ENCODE data around the gene ADSS1. TPM values are rescaled to one million over a fixed set of nuclear protein-coding genes. Genes with fewer than 3 reads are reported as not detected.

Gene ADSS1
- total and polyA plus RNA-seq, 4 donors: 1.8 to 18.8 (median 12.2) TPM

GRCh38 chr14:104792101-104792884 is 68.3 kb downstream of the ADSS1 start (continued):
- TF ChIP-seq, protein P1, sequence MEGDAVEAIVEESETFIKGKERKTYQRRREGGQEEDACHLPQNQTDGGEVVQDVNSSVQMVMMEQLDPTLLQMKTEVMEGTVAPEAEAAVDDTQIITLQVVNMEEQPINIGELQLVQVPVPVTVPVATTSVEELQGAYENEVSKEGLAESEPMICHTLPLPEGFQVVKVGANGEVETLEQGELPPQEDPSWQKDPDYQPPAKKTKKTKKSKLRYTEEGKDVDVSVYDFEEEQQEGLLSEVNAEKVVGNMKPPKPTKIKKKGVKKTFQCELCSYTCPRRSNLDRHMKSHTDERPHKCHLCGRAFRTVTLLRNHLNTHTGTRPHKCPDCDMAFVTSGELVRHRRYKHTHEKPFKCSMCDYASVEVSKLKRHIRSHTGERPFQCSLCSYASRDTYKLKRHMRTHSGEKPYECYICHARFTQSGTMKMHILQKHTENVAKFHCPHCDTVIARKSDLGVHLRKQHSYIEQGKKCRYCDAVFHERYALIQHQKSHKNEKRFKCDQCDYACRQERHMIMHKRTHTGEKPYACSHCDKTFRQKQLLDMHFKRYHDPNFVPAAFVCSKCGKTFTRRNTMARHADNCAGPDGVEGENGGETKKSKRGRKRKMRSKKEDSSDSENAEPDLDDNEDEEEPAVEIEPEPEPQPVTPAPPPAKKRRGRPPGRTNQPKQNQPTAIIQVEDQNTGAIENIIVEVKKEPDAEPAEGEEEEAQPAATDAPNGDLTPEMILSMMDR (IDR thresholded peaks at IDR 0.05; ENCODE audit: low read depth, low read length, missing input control): no peak
- TF ChIP-seq RXRA (IDR thresholded peaks at IDR 0.05) (peak; percentile 93 to 96), FOXA2 (IDR thresholded peaks at IDR 0.05) (peak; percentile 41), EGR1 (IDR thresholded peaks at IDR 0.05; ENCODE audit: low read depth in 2 of 2) (peak; percentile 32 to 67), HNF4G (IDR thresholded peaks at IDR 0.05) (no peak), GABPA (IDR thresholded peaks at IDR 0.05 in 1 of 2, conservative IDR thresholded peaks at IDR 0.05 in 1 of 2) (peak in 1 of 2 donors; percentile 42), YY1 (IDR thresholded peaks at IDR 0.05) (peak; percentile 76)

DNA sequence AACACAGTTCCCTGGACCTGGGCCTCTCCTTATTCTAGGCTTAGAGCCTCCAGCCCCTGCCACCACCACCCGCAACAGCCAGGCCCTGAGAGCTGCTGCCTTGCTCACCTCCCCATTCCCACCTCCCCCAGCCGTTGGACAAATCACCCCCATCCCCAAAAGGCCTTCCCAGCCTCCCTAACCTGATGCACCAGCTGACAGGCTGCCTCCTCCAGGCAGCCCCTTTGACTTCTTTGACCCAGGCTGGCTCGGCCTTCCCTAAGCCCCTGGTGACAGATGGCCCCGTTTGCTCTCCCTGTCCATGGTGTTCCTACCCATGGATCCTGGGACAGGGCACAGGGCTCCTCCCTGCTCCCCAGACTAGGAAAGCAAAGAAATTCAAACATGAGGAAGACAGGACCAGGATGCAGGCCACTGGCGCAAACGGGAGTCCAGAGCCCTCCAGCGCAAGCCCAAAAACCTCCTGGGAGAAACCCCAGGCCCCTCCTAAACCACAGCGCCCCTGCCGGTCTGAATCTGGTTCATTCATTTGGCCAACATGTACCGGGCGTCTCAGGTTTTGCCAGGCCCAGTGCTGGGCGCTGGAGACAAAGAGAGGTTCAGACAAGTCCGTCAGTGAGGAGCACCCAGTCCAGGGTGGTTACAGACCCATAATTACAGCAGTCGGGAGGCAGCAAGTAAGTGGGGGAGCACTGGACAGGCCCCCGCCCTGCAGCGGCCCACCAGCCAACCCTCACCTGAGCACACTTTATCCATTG is 69.1 kb downstream of the ADSS1 start:
- WGBS: 74% methylated on average over 16 of the region's 16 CpGs
- H3K9ac ChIP-seq (ENCODE audit: low read depth in 1 of 2, low read length in 2 of 2): no peak overlapping the region
- DNase-seq (ENCODE audit: low spot score): no peak
- peak overlapping the region in 2 of 3 donors; percentile 51 to 89 for H3K4me3 ChIP-seq (ENCODE audit: low read depth in 1 of 3, low read length in 3 of 3)
- H3K27ac ChIP-seq (ENCODE audit: low read depth in 1 of 2, low read length in 2 of 2): peak overlapping the region; percentile 75 to 76
- H3K36me3 ChIP-seq (ENCODE audit: control insufficient read depth in 4 of 4, insufficient read depth in 3 of 4, low read depth in 1 of 4, low read length in 3 of 4): no peaks in the 10 kb centered on the region
- peaks cover 42 to 79% (median 69%) of the 10 kb centered on the region in 4 donors for H3K4me1 ChIP-seq (ENCODE audit: control insufficient read depth in 4 of 4, insufficient read depth in 4 of 4, low read length in 3 of 4)
- H3K9me3 ChIP-seq (ENCODE audit: control insufficient read depth in 4 of 4, low read length in 3 of 4): no peaks in the 10 kb centered on the region
- TF ChIP-seq REST (IDR thresholded peaks at IDR 0.05) (no peak), RXRA (IDR thresholded peaks at IDR 0.05) (no peak), EGR1 (IDR thresholded peaks at IDR 0.05; ENCODE audit: low read depth in 2 of 2) (no peak), JUND (IDR thresholded peaks at IDR 0.05) (no peak), NR2F2 (IDR thresholded peaks at IDR 0.05) (no peak), HNF4A (conservative IDR thresholded peaks at IDR 0.05) (no peak), GABPA (IDR thresholded peaks at IDR 0.05 in 1 of 2, conservative IDR thresholded peaks at IDR 0.05 in 1 of 2) (no peak), TAF1 (conservative IDR thresholded peaks at IDR 0.05) (no peak), ZBTB33 (IDR thresholded peaks at IDR 0.05) (no peak), FOXA2 (IDR thresholded peaks at IDR 0.05) (no peak), HNF4G (IDR thresholded peaks at IDR 0.05) (no peak), SP1 (IDR thresholded peaks at IDR 0.05) (no peak), RAD21 (IDR thresholded peaks at IDR 0.05) (no peak), FOXA1 (IDR thresholded peaks at IDR 0.05) (no peak)
- TF ChIP-seq, protein P1 (IDR thresholded peaks at IDR 0.05; ENCODE audit: low read depth, low read length, missing input control): no peak
- TF ChIP-seq, protein P2, sequence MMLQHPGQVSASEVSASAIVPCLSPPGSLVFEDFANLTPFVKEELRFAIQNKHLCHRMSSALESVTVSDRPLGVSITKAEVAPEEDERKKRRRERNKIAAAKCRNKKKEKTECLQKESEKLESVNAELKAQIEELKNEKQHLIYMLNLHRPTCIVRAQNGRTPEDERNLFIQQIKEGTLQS (IDR thresholded peaks at IDR 0.05): no peak
- TF ChIP-seq, protein P3, sequence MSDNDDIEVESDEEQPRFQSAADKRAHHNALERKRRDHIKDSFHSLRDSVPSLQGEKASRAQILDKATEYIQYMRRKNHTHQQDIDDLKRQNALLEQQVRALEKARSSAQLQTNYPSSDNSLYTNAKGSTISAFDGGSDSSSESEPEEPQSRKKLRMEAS (IDR thresholded peaks at IDR 0.05): no peak
- no peaks in the 10 kb centered on the region for H3K27me3 ChIP-seq (ENCODE audit: control insufficient read depth in 4 of 4, insufficient read depth in 4 of 4, low read length in 3 of 4)
